Panc1 (cell line): ENCODE data around the gene POLR2F.

Source experiments
- POLR2AphosphoS5 ChIP-seq: IDR thresholded peaks from 2 replicates; pipeline ENCODE4 v1.6.1; 2012; ENCODE audit warnings: mild to moderate bottlenecking, low read depth, low read length, moderate library complexity
- SIN3A ChIP-seq: IDR thresholded peaks from 2 replicates; pipeline ENCODE4 v1.6.1; 2012; ENCODE audit warnings: low read depth, mild to moderate bottlenecking, low read length, moderate library complexity, borderline replicate concordance; ENCODE audit not compliant: insufficient read depth
- TF ChIP-seq, protein P1 (sequence below): fragments of 450-650 bp; IDR thresholded peaks from 2 replicates; pipeline ENCODE4 v1.5.1; 2017; ENCODE audit warnings: mild to moderate bottlenecking
- TF ChIP-seq, protein P2 (sequence below), 2 experiments: IDR thresholded peaks; 2 replicates each; pipeline ENCODE4 v1.6.1; 2011 to 2012; ENCODE audit warnings: low read depth in 2 of 2, control low read depth in 1 of 2, low read length in 1 of 2, mild to moderate bottlenecking in 1 of 2, moderate library complexity in 1 of 2; ENCODE audit not compliant: insufficient read depth in 1 of 2

DNA sequence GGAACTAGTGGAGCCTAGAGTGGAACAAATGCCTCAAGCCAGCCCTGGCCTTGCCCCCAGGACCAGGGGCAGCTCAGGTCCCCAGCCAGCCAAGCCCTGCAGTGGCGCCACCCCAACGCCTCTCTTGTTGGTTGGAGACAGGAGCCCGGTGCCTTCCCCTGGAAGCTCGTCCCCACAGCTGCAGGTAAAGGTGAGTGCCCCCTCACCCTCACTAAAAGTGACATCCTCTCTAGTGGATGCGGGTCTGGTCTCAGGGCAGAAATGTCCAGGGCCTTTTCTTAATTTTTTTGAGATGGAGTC is 25.9 kb upstream of the POLR2F start:
- TF ChIP-seq, protein P1, sequence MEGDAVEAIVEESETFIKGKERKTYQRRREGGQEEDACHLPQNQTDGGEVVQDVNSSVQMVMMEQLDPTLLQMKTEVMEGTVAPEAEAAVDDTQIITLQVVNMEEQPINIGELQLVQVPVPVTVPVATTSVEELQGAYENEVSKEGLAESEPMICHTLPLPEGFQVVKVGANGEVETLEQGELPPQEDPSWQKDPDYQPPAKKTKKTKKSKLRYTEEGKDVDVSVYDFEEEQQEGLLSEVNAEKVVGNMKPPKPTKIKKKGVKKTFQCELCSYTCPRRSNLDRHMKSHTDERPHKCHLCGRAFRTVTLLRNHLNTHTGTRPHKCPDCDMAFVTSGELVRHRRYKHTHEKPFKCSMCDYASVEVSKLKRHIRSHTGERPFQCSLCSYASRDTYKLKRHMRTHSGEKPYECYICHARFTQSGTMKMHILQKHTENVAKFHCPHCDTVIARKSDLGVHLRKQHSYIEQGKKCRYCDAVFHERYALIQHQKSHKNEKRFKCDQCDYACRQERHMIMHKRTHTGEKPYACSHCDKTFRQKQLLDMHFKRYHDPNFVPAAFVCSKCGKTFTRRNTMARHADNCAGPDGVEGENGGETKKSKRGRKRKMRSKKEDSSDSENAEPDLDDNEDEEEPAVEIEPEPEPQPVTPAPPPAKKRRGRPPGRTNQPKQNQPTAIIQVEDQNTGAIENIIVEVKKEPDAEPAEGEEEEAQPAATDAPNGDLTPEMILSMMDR, result no peak
- no peak for TF ChIP-seq SIN3A
- TF ChIP-seq POLR2AphosphoS5, result no peak
- TF ChIP-seq, protein P2, sequence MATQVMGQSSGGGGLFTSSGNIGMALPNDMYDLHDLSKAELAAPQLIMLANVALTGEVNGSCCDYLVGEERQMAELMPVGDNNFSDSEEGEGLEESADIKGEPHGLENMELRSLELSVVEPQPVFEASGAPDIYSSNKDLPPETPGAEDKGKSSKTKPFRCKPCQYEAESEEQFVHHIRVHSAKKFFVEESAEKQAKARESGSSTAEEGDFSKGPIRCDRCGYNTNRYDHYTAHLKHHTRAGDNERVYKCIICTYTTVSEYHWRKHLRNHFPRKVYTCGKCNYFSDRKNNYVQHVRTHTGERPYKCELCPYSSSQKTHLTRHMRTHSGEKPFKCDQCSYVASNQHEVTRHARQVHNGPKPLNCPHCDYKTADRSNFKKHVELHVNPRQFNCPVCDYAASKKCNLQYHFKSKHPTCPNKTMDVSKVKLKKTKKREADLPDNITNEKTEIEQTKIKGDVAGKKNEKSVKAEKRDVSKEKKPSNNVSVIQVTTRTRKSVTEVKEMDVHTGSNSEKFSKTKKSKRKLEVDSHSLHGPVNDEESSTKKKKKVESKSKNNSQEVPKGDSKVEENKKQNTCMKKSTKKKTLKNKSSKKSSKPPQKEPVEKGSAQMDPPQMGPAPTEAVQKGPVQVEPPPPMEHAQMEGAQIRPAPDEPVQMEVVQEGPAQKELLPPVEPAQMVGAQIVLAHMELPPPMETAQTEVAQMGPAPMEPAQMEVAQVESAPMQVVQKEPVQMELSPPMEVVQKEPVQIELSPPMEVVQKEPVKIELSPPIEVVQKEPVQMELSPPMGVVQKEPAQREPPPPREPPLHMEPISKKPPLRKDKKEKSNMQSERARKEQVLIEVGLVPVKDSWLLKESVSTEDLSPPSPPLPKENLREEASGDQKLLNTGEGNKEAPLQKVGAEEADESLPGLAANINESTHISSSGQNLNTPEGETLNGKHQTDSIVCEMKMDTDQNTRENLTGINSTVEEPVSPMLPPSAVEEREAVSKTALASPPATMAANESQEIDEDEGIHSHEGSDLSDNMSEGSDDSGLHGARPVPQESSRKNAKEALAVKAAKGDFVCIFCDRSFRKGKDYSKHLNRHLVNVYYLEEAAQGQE (IDR thresholded peaks at IDR 0.05; ENCODE audit: insufficient read depth in 1 of 2, low read depth in 2 of 2, low read length in 1 of 2), result no peak
